ENCODE data around the gene PKHD1.
"Not testable (repeated sequence)": the region's sequence is repeated elsewhere in the genome, so short reads cannot be mapped to it uniquely, and the experiment has no call there.

The PKHD1 gene

DNA sequence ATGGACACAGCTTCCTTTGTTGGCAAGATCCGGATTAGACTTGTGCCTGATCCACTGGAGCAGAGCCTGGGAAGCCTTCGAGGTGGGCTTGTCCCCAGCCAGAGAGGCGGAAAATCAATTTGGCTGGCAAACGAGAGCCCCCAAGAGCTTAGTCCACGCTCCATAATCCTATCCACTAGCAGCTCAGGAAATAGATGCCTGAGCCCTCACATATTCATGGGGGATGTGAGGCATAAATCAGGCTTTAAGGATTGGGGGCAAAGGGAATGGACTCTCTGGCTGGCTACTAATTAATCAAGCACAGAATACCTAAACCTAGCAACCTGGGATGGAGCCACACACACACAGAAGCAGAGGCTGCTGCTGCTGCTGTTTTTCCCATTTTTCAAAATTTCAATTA lies 137.9 kb downstream of the PKHD1 start:
- Histone ChIP-seq H3F3A (ENCODE audit: insufficient read depth, low read length) (no peaks in the 10 kb centered on the region), H2AFZ (ENCODE audit: low read length) (no peak overlapping the region), H4K20me1 (ENCODE audit: insufficient read depth, low read length) (no peaks in the 10 kb centered on the region), H3K79me2 (ENCODE audit: insufficient read depth, low read length) (no peaks in the 10 kb centered on the region; the same call in 1 of the 2 replicates), H3K9me2 (ENCODE audit: low read depth, low read length) (no peaks in the 10 kb centered on the region), H3K36me3 (ENCODE audit: insufficient read depth, low read length) (no peaks in the 10 kb centered on the region), H3K4me2 (ENCODE audit: low read length) (no peak overlapping the region), H3K4me1 (ENCODE audit: insufficient read depth, low read length, severe bottlenecking) (no peaks in the 10 kb centered on the region), H3K27ac (ENCODE audit: low read depth, low read length, poor library complexity, severe bottlenecking) (no peak overlapping the region), H3K9me3 (ENCODE audit: low read length) (no peaks in the 10 kb centered on the region), H3K9ac (ENCODE audit: low read length) (no peak overlapping the region), H3K4me3 (ENCODE audit: low read depth, low read length, poor library complexity, severe bottlenecking) (no peak overlapping the region), H3K27me3 (ENCODE audit: insufficient read depth, low read length) (no peaks in the 10 kb centered on the region)
- TF ChIP-seq, protein P1, sequence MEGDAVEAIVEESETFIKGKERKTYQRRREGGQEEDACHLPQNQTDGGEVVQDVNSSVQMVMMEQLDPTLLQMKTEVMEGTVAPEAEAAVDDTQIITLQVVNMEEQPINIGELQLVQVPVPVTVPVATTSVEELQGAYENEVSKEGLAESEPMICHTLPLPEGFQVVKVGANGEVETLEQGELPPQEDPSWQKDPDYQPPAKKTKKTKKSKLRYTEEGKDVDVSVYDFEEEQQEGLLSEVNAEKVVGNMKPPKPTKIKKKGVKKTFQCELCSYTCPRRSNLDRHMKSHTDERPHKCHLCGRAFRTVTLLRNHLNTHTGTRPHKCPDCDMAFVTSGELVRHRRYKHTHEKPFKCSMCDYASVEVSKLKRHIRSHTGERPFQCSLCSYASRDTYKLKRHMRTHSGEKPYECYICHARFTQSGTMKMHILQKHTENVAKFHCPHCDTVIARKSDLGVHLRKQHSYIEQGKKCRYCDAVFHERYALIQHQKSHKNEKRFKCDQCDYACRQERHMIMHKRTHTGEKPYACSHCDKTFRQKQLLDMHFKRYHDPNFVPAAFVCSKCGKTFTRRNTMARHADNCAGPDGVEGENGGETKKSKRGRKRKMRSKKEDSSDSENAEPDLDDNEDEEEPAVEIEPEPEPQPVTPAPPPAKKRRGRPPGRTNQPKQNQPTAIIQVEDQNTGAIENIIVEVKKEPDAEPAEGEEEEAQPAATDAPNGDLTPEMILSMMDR (IDR thresholded peaks at IDR 0.05; ENCODE audit: low read length), result no peak
- TF ChIP-seq EZH2 (IDR thresholded peaks at IDR 0.05; ENCODE audit: borderline replicate concordance, low read length), result no peak

DNA sequence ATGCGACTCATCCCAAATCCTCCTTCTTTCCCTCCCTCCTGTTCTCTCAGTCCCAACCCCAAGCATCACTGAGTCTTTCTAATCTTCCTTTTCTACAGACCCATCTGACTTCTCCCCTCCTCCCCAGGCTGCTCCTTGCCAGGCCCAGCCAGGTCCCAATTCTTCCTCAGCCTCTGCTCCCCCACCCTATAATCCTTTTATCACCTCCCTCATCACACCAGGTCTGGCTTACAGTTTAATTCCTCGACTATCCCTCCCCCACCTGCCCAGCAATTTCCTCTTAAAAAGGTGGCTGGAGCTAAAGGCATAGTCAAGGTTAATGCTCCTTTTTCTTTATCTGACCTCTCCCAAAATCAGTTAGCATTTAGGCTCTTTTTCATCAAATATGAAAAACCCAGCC lies 147.7 kb downstream of the PKHD1 start:
- H3K27ac ChIP-seq (ENCODE audit: low read depth, low read length, poor library complexity, severe bottlenecking); H3F3A ChIP-seq (ENCODE audit: insufficient read depth, low read length); H3K79me2 ChIP-seq (ENCODE audit: insufficient read depth, low read length); H3K4me1 ChIP-seq (ENCODE audit: insufficient read depth, low read length, severe bottlenecking); H3K36me3 ChIP-seq (ENCODE audit: insufficient read depth, low read length); H3K9me2 ChIP-seq (ENCODE audit: low read depth, low read length); H2AFZ ChIP-seq (ENCODE audit: low read length); H3K9me3 ChIP-seq (ENCODE audit: low read length); H3K4me2 ChIP-seq (ENCODE audit: low read length); H3K4me3 ChIP-seq (ENCODE audit: low read depth, low read length, poor library complexity, severe bottlenecking); H4K20me1 ChIP-seq (ENCODE audit: insufficient read depth, low read length); H3K9ac ChIP-seq (ENCODE audit: low read length); H3K27me3 ChIP-seq (ENCODE audit: insufficient read depth, low read length): not testable (repeated sequence)

DNA sequence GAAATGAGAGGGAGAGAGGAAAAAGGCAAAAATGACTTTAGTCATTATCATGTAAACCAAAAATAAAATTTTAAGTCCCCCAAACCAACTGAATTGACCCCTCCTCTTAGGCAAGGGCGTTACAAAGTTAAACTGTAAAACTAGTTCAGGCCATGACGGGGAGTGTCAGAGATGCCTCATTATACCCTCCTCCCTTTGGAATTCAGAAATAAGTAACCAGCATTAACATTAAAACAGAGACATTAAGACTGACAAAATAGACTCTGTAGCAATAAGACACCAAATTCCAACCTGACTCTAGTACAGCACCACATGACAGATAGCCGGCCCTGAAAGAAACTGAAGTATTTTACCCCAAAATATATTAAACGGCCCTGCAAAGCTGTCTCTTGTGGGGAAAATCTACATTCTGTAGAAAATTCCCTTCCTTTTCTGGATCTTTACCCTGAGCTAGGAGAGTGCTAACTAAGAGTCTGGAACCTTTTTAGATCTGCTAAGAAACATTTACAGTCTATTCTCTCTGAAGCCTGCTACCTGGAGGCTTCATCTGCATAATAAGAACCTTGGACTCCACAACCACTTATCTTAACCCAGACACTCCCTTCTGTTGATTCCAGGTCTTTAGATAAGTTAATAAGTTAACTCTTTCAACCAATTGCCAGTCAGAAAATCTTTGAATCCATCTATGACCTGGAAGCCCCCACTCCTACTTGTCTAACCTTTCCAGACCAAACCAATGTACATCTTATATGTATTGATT lies 150.7 kb downstream of the PKHD1 start:
- Histone ChIP-seq H3F3A (ENCODE audit: insufficient read depth, low read length) (no peaks in the 10 kb centered on the region), H3K27me3 (ENCODE audit: insufficient read depth, low read length) (no peaks in the 10 kb centered on the region), H3K79me2 (ENCODE audit: insufficient read depth, low read length) (no peaks in the 10 kb centered on the region), H3K36me3 (ENCODE audit: insufficient read depth, low read length) (no peaks in the 10 kb centered on the region), H3K9me2 (ENCODE audit: low read depth, low read length) (no peaks in the 10 kb centered on the region), H3K27ac (ENCODE audit: low read depth, low read length, poor library complexity, severe bottlenecking) (no peak overlapping the region), H3K9ac (ENCODE audit: low read length) (no peak overlapping the region), H4K20me1 (ENCODE audit: insufficient read depth, low read length) (no peaks in the 10 kb centered on the region), H3K9me3 (ENCODE audit: low read length) (no peaks in the 10 kb centered on the region), H2AFZ (ENCODE audit: low read length) (no peak overlapping the region), H3K4me1 (ENCODE audit: insufficient read depth, low read length, severe bottlenecking) (no peaks in the 10 kb centered on the region), H3K4me3 (ENCODE audit: low read depth, low read length, poor library complexity, severe bottlenecking) (no peak overlapping the region), H3K4me2 (ENCODE audit: low read length) (no peak overlapping the region)
- TF ChIP-seq, protein P1 (IDR thresholded peaks at IDR 0.05; ENCODE audit: low read length), result no peak
- TF ChIP-seq EZH2 (IDR thresholded peaks at IDR 0.05; ENCODE audit: borderline replicate concordance, low read length), result no peak

DNA sequence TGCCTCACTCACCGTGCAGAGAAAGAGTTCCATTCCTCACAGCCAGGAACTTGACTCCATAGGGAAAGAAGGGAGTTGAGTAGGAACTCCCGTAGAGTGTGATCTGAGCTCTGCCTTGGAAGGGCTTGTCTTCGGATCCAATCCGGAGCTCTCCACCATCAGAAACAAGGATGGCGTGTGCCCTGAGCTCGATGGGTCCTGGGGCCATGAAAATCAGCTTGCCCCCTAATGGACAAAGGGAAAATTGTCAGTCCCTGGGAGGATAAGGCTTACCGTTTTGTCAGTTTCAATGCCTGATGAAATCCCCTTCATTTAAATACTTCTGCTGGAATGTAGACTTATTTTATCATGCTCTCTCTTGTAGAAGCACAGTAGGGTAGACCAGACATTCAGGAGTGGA lies 153.3 kb downstream of the PKHD1 start:
- Histone ChIP-seq H3F3A (ENCODE audit: insufficient read depth, low read length) (no peaks in the 10 kb centered on the region), H3K4me3 (ENCODE audit: low read depth, low read length, poor library complexity, severe bottlenecking) (no peak overlapping the region), H3K36me3 (ENCODE audit: insufficient read depth, low read length) (no peaks in the 10 kb centered on the region), H3K9ac (ENCODE audit: low read length) (no peak overlapping the region), H2AFZ (ENCODE audit: low read length) (no peak overlapping the region), H3K9me3 (ENCODE audit: low read length) (no peaks in the 10 kb centered on the region), H3K4me2 (ENCODE audit: low read length) (no peak overlapping the region), H3K79me2 (ENCODE audit: insufficient read depth, low read length) (no peaks in the 10 kb centered on the region), H3K27ac (ENCODE audit: low read depth, low read length, poor library complexity, severe bottlenecking) (no peak overlapping the region), H3K27me3 (ENCODE audit: insufficient read depth, low read length) (no peaks in the 10 kb centered on the region), H4K20me1 (ENCODE audit: insufficient read depth, low read length) (no peaks in the 10 kb centered on the region), H3K9me2 (ENCODE audit: low read depth, low read length) (no peaks in the 10 kb centered on the region), H3K4me1 (ENCODE audit: insufficient read depth, low read length, severe bottlenecking) (no peaks in the 10 kb centered on the region)
- TF ChIP-seq EZH2 (IDR thresholded peaks at IDR 0.05; ENCODE audit: borderline replicate concordance, low read length), result no peak
- TF ChIP-seq, protein P1 (IDR thresholded peaks at IDR 0.05; ENCODE audit: low read length), result peak; percentile 49

Data from OCI-LY1 (cell line).